RWPE1 (cell line): Measurements from ENCODE around the gene NDUFS1.

ENCODE experiments used
- CTCF ChIA-PET: fragments of 350-600 bp; sonication (Branson Sonifier 250); formaldehyde crosslinking; extraction: SDS; loops from one replicate; lab custom pipeline; 2021; lab: Yijun Ruan, JAX
- POLR2A ChIA-PET: fragments of 400-600 bp; formaldehyde crosslinking; extraction: SDS; loops from one replicate; lab custom pipeline; 2020; ENCODE audit warnings: antibody characterized with exemption; ENCODE audit not compliant: low non-redundant PET; lab: Yijun Ruan, JAX
- DNase-seq: peaks from one replicate; pipeline ENCODE4 v3.0.0; 2012; ENCODE audit warnings: low spot score
- H3K27ac ChIP-seq: fragments of 450-650 bp; 2 replicates; pipeline ENCODE4 v1.5.1; 2017
- CTCF ChIP-seq: fragments of 450-650 bp; conservative IDR thresholded peaks from 2 replicates; pipeline ENCODE4 v1.5.1; 2017; ENCODE audit warnings: low read depth, mild to moderate bottlenecking

NDUFS1 gene

DNA sequence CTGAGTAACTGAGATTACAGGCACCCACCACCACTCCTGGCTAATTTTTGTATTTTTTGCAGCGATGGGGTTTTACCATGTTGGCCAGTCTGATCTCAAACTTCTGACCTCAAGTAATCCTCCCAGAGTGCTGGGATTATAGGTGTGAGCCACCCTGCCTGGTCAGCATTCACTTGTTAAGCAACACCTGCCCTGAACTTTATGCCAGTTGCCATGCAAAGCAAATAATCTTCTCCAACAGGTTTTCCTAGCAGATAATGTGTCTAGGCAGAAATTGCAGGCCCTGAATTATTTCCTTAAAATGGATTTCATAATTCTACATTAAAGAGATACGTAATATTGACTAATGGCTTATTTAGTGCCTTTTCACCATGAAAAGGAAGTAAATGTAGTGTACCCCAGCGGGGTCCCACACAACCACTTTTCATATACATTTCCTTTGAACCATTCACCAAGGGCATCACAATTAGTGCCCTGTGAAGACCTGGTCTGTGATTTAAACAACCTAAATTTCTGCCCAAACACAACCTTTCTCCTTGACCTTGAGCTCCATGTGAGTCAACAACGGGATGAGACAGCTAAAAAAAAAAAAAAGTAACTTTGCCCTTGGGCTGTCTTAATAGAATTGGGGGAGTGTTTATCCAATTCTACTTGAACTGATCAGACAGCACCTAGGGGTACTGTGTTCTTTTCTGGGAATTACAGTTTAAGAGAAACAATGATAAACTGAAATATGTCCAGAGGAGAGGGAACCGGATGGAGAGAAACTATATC lies 42.0 kb upstream of the NDUFS1 start:
- POLR2A ChIA-PET: no interaction called here

GRCh38 chr2:206198677-206199076 lies 39.4 kb upstream of the NDUFS1 start:
- TF ChIP-seq CTCF: no peak
- peak; percentile 49 for DNase-seq
- ChIA-PET POLR2A (no interaction called here), CTCF (no interaction called here)
- H3K27ac ChIP-seq: peak overlapping the region; percentile 71

More for the DNA sequence above, 42.0 kb upstream of the NDUFS1 start:
- no peak for TF ChIP-seq CTCF
- DNase-seq: no peak
- CTCF ChIA-PET: interaction anchor here (0.7 kb wide), 1 partner anchor 1026 kb away, joined by 3 read pairs; no protein-coding TSS in a partner anchor
- H3K27ac ChIP-seq: no peak overlapping the region

DNA sequence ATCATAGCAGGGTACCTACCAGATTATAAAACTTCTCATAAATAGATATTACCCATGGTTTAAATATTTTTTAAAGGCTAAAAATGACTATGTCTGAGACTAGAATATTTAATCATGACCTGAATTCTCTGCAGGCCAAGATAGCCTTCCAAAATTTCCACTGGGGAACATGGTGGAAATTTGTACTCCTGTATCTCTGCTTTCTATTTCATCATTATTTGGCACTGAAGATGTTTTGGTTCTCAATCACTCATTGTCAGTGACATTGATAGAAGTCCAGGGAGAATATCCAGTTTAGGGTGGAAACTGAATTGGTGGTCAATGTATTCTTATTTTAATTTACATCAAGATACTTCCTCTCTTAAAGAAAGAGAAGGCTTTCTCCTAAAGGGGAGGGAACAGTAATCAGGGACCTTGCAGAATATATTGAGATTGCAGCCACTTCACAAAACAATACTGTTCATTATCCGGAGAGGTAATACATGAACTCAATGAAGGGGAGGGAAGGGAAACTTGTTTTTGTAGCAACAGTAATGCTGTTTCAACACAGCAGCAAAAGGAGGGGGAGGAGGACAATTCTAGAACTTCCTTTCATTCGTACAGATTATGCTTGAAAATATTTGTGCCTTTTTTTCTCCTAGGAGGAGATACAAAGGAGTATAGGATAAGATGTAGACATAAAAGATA lies 34.6 kb upstream of the NDUFS1 start:
- no peak for DNase-seq
- no peak overlapping the region for H3K27ac ChIP-seq
- ChIA-PET POLR2A (no interaction called here), CTCF (no interaction called here)
- no peak for TF ChIP-seq CTCF

DNA sequence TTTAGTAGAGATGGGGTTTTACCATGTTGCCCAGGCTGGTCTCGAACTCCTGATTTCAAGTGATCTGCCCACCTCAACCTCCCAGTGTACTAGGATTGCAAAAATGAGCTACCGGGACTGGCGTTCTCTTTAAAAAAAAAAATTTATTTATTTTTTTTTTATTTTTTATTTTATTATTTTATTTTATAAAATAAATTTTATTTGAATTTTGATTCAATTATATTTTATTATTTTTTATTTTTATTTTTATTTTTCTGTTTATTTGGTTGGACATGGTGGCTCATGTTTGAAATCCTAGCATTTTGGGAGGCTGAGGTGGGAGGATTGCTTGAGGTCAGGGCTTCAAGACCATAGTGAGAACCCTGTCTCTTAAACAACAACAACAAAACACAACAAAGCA lies 32.9 kb upstream of the NDUFS1 start:
- POLR2A ChIA-PET: no interaction called here
- no peak for TF ChIP-seq CTCF
- DNase-seq: no peak
- H3K27ac ChIP-seq: no peak overlapping the region
- CTCF ChIA-PET: no interaction called here

DNA sequence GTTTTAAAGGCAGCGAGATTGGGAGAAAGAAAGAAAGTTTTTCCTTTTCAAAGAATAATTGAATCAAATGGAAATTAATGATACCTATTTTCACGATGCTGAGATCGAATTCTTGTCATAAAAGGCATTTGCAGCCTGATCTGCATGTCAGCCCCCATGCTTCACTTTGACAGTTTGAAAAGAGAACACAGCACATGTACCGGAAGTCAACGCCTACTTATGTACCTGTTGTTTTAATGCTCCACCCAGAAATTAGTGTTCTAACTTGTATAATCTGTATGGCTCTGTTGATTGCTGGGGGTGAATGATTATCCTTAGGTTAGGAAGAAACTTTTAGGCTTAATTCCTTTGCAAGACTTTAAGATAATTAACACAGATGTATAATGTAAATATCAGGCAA lies 31.4 kb upstream of the NDUFS1 start:
- POLR2A ChIA-PET: no interaction called here
- CTCF ChIA-PET: no interaction called here
- no peak for DNase-seq
- TF ChIP-seq CTCF: no peak
- H3K27ac ChIP-seq: no peak overlapping the region

GRCh38 chr2:206190111-206190510 lies 30.9 kb upstream of the NDUFS1 start:
- ChIA-PET POLR2A (no interaction called here), CTCF (no interaction called here)
- H3K27ac ChIP-seq: no peak overlapping the region
- no peak for TF ChIP-seq CTCF
- no peak for DNase-seq
